Progenitor cell of endocrine pancreas (in vitro differentiated cells): ENCODE results near the gene ATP6V1G3. TPM values are rescaled to one million over a fixed set of nuclear protein-coding genes. Genes with fewer than 3 reads are reported as not detected.

Source experiments
- total RNA-seq: library from RNA; stranded (reverse); gene quantifications from 2 replicates; pipeline ENCODE4 v1.2.1, GENCODE V29; 2021

The ATP6V1G3 gene
- total RNA-seq, 1 donor from 2014 or later, result not detected

Other genes with a start within 250 kb of the ATP6V1G3 start
- gene PTPRC, start 98.4 kb upstream of the ATP6V1G3 start, total RNA-seq, result not detected in 2 replicates